ENCODE measurements around the gene NUTF2.

GRCh38 chr16:67804853-67805542, 41.7 kb upstream of the NUTF2 start:
- TF ChIP-seq POLR2A (IDR thresholded peaks at IDR 0.05): no peak
- no peak for TF ChIP-seq CTCF (IDR thresholded peaks at IDR 0.05)

Measured in thyroid gland (tissue), 4 donors.